GM18502 (cell line): ENCODE data around the gene CCDC85B.

Experiments used
- ATAC-seq: cut with Tn5 transposase; IDR thresholded peaks from one replicate; pipeline ENCODE4 v1.9.1; 2021; ENCODE audit warnings: mild to moderate bottlenecking; ENCODE audit not compliant: unreplicated experiment, poor library complexity

The CCDC85B gene

GRCh38 chr11:65856689-65857499 is 33.6 kb upstream of the CCDC85B start:
- ATAC-seq, result peak; percentile 21

- peak; percentile 1 for ATAC-seq
Measured at GRCh38 chr11:65857500-65857852, 33.0 kb upstream of the CCDC85B start.

DNA sequence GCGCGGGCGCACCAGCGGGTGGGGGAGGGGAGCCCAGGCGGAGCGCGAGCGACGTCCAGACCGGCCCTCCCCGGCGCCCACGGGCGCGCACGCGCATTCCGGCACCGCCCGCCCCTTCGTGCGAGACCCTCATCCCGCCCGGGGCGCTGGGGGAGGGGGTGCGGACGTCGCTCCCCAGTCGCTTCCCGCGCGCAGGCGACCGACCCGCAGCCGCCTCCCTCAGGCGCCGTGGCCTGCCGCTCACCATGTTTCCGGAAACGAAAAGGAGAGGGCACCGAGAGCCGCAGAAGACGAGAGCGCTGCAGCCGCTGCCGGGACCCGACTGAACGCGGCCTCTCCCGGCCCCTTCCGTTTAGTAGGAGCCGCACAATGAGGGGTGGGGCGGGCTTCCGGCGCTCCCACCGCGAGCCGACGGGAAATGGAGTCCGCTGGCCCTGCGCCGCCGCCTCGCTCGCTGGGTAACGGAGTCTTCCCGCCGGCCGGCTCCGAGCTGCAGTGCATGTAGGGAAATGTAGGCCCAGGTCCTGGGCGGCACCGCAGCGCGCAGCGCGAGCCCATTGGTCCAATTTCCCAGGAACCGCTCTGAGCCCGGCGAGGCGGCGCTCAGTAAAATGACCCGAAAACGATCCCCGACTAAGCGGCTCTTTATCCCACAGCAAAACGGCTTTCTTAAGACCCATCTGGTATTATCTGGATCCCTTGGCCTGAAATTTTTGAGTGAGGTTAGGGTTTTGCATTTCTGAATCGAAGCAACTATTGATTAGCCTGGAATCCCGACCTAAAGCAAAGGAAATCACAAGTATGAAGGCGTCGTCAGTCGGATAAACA is 32.4 kb upstream of the CCDC85B start, which contains the start of gene CFL1:
Gene CFL1 (minus strand): TSS at position 328 of the 828 bp plus-strand sequence. CDS start 81 bp downstream, at position 247.
- peak; percentile 52 for ATAC-seq

DNA sequence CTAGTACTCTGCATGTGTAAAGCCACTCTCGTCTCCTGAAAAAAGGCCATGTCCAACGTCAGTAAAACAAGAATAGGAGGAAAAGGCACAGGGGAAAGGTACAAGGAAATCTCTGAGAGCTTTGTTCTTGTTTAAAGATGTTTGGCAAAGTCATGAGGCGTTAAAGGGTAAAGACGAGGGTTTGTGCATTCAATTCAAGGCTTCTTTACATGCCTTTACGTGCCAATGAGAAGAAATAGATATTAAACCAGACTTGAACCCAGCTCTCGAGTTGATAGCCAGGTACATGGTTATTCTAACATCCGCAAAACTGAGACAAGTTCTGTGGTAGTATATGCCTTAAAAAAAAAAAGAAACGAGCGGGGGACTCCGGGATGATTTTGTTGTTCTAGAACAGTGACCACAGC is 31.8 kb upstream of the CCDC85B start:
- no peak for ATAC-seq

DNA sequence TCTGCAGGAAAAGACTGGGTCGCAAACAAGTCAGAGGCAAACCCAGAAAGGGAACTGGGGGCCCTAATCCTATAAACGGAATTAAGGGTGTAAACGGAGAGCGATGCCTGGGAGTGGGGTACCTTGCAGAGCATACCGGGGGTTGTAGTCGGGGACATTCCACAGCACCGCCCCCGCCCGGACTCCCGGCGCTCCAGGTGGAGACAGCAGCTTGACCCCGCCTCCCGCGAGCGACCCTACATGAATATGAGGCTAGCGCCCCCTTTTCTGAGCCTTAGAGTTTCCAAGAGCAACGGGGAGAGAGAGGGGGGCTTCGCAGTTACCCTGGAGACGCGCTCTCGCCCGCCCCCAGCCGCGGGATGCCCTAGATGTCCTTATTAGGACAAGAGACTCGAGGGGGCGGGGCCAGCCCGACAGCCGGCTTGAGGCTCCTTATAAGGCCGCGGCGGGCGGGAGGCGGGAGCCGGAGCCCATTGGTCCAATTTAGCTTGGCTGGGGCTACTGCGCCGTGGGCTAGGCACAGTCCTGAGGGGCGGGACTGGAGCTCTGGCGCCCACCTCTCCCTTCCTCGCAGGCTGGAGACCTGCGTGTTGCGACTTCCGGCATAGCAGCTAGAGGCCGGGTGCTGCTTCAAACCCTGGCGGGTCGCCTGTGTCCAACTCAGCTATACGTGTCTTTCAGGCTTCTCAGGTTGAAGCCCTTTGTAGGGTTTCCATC is 31.2 kb upstream of the CCDC85B start:
- peak; percentile 58 for ATAC-seq

DNA sequence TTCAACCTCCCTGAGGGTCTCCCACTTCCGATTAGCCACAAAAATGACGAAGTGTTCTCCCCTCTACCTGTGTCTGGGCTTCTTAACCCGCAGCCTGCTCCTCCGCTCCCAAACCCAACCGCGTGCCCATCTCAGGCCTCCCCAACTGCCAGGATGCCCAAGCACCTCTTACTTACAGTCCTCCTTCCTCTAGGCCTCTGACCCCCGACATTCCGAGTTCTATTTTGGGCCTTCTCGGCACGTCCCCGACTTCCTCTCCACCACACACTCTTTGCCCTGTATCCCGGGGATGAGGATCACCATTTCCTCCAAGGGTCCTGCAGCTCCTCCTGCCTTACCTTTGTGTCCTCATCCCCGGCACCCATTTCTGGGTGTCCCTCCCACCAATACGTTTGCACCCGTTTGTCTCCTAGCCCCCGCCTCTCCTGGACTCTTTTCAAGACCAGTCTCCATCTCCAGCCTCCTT is 30.6 kb upstream of the CCDC85B start:
- no peak for ATAC-seq

- peak; percentile 27 for ATAC-seq
Measured at GRCh38 chr11:65860278-65861164, 30.0 kb upstream of the CCDC85B start, which contains the start of gene MUS81. Gene MUS81, plus strand, starts transcription at chr11:65860433. Its CDS starts 321 bp downstream, at chr11:65860754.

DNA sequence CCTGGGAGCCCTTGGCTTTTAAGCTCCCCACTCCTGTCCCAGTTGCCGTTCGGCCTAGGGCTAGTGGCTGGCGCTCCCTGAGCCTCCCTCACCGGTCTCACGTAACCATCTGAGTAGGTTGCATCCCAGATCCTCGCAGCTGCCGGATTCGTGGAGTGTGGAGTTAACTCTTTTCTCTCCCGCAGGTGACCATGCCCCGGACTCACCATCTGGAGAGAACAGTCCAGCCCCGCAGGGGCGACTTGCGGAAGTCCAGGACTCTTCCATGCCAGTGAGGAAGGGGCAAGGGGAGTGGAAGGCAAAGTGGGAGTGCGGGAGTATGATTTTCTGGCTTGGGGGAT is 29.3 kb upstream of the CCDC85B start:
- no peak for ATAC-seq

DNA sequence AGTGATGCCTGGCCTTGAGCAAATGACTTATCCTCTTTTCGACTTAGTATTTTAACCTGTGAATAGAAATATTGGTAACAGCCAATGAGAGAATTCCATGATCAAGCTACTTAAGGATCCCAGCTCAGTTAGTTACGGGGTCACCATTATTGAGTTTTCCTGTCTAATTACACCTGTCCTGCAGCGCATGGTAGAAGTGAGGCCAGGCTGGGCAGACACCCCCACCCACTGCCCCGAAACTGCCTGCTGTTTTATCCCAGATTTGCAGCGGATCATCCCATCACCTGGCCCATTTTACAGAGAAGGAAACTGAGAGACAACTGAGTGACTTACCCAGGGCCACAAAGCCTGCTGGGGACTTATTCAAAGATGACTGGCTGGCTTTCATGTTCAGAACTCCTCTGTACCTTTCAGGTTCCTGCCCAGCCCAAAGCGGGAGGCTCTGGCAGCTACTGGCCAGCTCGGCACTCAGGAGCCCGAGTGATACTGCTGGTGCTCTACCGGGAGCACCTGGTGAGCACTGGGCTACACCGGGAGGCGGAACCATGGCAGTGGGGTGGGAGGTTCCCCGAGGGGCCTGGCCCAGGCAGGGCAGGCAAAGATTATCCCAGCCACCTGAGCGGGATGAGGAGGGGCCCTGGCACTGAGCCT is 28.8 kb upstream of the CCDC85B start:
- no peak for ATAC-seq

DNA sequence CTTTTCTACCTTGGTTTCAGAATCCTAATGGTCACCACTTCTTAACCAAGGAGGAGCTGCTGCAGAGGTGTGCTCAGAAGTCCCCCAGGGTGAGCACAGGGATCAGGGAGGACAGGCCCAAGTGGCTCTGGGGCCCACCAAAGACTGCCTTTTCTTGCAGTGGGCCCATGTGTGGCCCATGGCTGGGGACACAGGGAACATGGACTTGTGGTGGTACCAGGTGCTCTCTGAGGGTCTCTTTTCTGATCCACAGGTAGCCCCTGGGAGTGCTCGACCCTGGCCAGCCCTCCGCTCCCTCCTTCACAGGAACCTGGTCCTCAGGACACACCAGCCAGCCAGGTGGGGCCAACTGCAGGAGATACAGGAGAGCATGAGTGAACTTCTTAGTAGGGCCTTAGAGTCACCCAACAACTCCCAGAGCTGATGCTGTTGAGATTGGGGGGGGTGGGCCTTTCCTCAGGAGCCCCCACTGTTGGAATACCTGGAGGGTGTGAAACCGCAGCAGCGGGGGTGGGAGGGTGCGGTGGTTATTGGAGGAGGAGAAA is 28.2 kb upstream of the CCDC85B start:
- no peak for ATAC-seq

- no peak for ATAC-seq
Measured at GRCh38 chr11:65862941-65863888, 27.3 kb upstream of the CCDC85B start.

DNA sequence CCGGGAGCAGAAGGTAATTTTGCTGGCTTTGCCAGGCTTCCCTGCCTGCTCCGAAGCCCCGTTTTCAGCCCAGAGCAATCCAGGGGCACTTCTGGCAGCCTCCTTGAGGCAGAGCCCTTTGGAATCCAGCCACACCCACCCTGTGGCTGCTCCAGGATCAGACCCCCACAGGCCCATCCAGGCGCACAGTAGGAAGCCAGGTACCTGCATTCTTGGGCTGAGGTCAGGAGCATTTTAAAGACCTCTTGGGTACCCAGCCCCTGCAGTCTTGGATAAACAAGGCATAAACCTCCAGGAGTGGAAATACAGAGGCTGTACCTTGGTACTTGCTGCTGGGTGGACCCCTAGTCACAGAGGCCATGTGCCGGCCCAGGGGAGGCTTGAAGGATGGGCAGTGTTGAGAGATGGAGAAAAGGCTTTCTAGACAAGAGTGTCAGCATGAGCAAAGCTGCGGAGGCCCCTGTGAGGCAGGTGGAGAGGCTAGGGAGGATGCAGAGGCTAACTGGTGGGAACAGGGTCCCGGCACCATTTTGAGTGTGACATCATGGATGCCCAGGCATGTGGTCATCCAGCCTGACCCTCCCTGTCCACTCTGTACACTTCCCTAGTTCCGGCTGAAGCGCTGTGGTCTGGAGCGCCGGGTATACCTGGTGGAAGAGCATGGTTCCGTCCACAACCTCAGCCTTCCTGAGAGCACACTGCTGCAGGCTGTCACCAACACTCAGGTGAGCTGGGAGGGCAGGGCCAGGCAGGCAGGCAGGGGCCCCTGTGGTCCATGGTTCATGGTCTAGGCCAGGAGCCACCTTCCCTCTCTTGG is 26.4 kb upstream of the CCDC85B start:
- no peak for ATAC-seq

- no peak for ATAC-seq
Measured at GRCh38 chr11:65864706-65865471, 25.6 kb upstream of the CCDC85B start.

GRCh38 chr11:65865550-65866172 is 24.8 kb upstream of the CCDC85B start:
- ATAC-seq, result no peak

GRCh38 chr11:65866509-65867283 is 23.8 kb upstream of the CCDC85B start:
- ATAC-seq, result no peak
